HepG2 (cell line): ENCODE results near the gene MYOZ1. TPM values are rescaled to one million over a fixed set of nuclear protein-coding genes. Genes with fewer than 3 reads are reported as not detected.

Experiments used
- ETV5 ChIP-seq: IDR thresholded peaks from 2 replicates; pipeline ENCODE4 v1.6.1; 2018; ENCODE audit warnings: missing biosample characterization, missing genetic modification reagents, inconsistent platforms, borderline replicate concordance
- KMT2A ChIP-seq: sonication (generic); formaldehyde crosslinking; IDR thresholded peaks from 2 replicates; pipeline ENCODE4 v1.4.0; 2020; ENCODE audit warnings: missing genetic modification reagents
- MAZ ChIP-seq, 2 experiments: sonication (generic) in 1 of 2; formaldehyde crosslinking in 1 of 2; IDR thresholded peaks; 2 replicates each; pipeline versions ENCODE4 v1.5.0 to v1.6.1; 2012 to 2020; ENCODE audit warnings: low read depth in 2 of 2, mild to moderate bottlenecking in 2 of 2, borderline replicate concordance in 1 of 2, improper control_type of control experiment in 1 of 2, low read length in 1 of 2, missing genetic modification reagents in 1 of 2, moderate library complexity in 1 of 2
- ONECUT2 ChIP-seq: sonication (generic); formaldehyde crosslinking; IDR thresholded peaks from 2 replicates; pipeline ENCODE4 v1.4.0; 2020; ENCODE audit warnings: missing genetic modification reagents
- SALL1 ChIP-seq: sonication (generic); formaldehyde crosslinking; IDR thresholded peaks from 2 replicates; pipeline ENCODE4 v1.8.0; 2022; ENCODE audit warnings: mild to moderate bottlenecking, missing genetic modification reagents
- SOX6 ChIP-seq, 2 experiments: fragments of 450-650 bp in 1 of 2; sonication (generic) in 1 of 2; formaldehyde crosslinking in 1 of 2; IDR thresholded peaks; 2 replicates each; pipeline versions ENCODE4 v1.4.0 to v1.6.1; 2017 to 2020; ENCODE audit warnings: antibody characterized with exemption in 1 of 2, mild to moderate bottlenecking in 1 of 2, missing genetic modification reagents in 1 of 2
- SPEN ChIP-seq: sonication (generic); formaldehyde crosslinking; IDR thresholded peaks from 2 replicates; pipeline ENCODE4 v1.5.1; 2020; ENCODE audit warnings: low read depth, mild to moderate bottlenecking, missing genetic modification reagents
- THAP11 ChIP-seq: IDR thresholded peaks from 2 replicates; pipeline ENCODE4 v1.6.1; 2016; ENCODE audit warnings: missing biosample characterization, missing genetic modification reagents
- THRA ChIP-seq: sonication (generic); formaldehyde crosslinking; IDR thresholded peaks from 2 replicates; pipeline ENCODE4 v1.4.0; 2020; ENCODE audit warnings: missing genetic modification reagents, borderline replicate concordance
- ZFYVE20 ChIP-seq: sonication (generic); formaldehyde crosslinking; IDR thresholded peaks from 2 replicates; pipeline ENCODE4 v1.8.0; 2023; ENCODE audit warnings: low read depth, mild to moderate bottlenecking, moderate library complexity, missing genetic modification reagents, borderline replicate concordance
- ZMAT3 ChIP-seq: sonication (generic); formaldehyde crosslinking; conservative IDR thresholded peaks from 2 replicates; pipeline ENCODE4 v1.7.0; 2021; ENCODE audit warnings: missing genetic modification reagents
- ZNF552 ChIP-seq: sonication (generic); formaldehyde crosslinking; IDR thresholded peaks from 2 replicates; pipeline ENCODE4 v1.9.0; 2022; ENCODE audit warnings: missing genetic modification reagents, mild to moderate bottlenecking, borderline replicate concordance
- ZNF749 ChIP-seq: sonication (generic); formaldehyde crosslinking; IDR thresholded peaks from 2 replicates; pipeline ENCODE4 v1.8.0; 2022; ENCODE audit warnings: mild to moderate bottlenecking, missing genetic modification reagents, moderate library complexity, borderline replicate concordance
- ZNF879 ChIP-seq: sonication (generic); formaldehyde crosslinking; IDR thresholded peaks from 2 replicates; pipeline ENCODE4 v1.8.1; 2023; ENCODE audit warnings: missing genetic modification reagents
- ZSCAN21 ChIP-seq: sonication (generic); formaldehyde crosslinking; IDR thresholded peaks from 2 replicates; pipeline ENCODE4 v1.8.0; 2022; ENCODE audit warnings: mild to moderate bottlenecking, missing genetic modification reagents, moderate library complexity, borderline replicate concordance
- polyA plus RNA-seq, 8 experiments: library from polyadenylated mRNA; depleted of rRNA in 3 of 8; stranded (reverse) in 7 of 8; unstranded in 1 of 8; fragments of >200 nt; fragmentation: Illumina TruSeq in 4 of 8; extraction: Trizol in 4 of 8; gene quantifications; 2 replicates each; pipeline versions ENCODE4 v1.2.1 to v1.2.3, GENCODE V29; 2011 to 2016; ENCODE audit warnings: low read depth in 4 of 8, missing spikeins in 1 of 8, mixed read lengths in 1 of 8; ENCODE audit not compliant: insufficient read depth in 1 of 8
- total RNA-seq, 5 experiments: library from RNA; depleted of rRNA; stranded (reverse); fragments of >200 nt; fragmentation: Illumina TruSeq; extraction: Trizol; gene quantifications; 2 replicates each; pipeline ENCODE4 v1.2.3, GENCODE V29; 2016; ENCODE audit warnings: low read depth in 1 of 5
- TF ChIP-seq, protein P1 (sequence below): IDR thresholded peaks from 2 replicates; pipeline ENCODE4 v1.4.0; 2020; ENCODE audit warnings: mild to moderate bottlenecking, missing genetic modification reagents
- TF ChIP-seq, protein P2 (sequence below): sonication (generic); formaldehyde crosslinking; IDR thresholded peaks from 2 replicates; pipeline ENCODE4 v1.8.1; 2023; ENCODE audit warnings: mild to moderate bottlenecking, missing genetic modification reagents
- TF ChIP-seq, protein P3 (sequence below): sonication (generic); formaldehyde crosslinking; conservative IDR thresholded peaks from 2 replicates; pipeline ENCODE4 v1.8.0; 2022; ENCODE audit warnings: low read depth, missing genetic modification reagents
- TF ChIP-seq, protein P4 (sequence below): IDR thresholded peaks from 2 replicates; pipeline ENCODE4 v1.6.1; 2016; ENCODE audit warnings: mild to moderate bottlenecking

The MYOZ1 gene
- total and polyA plus RNA-seq, 2 of the 13 experiments (the other 11 are each of a cell fraction or from before 2014, with no cell fraction given) = not detected

DNA sequence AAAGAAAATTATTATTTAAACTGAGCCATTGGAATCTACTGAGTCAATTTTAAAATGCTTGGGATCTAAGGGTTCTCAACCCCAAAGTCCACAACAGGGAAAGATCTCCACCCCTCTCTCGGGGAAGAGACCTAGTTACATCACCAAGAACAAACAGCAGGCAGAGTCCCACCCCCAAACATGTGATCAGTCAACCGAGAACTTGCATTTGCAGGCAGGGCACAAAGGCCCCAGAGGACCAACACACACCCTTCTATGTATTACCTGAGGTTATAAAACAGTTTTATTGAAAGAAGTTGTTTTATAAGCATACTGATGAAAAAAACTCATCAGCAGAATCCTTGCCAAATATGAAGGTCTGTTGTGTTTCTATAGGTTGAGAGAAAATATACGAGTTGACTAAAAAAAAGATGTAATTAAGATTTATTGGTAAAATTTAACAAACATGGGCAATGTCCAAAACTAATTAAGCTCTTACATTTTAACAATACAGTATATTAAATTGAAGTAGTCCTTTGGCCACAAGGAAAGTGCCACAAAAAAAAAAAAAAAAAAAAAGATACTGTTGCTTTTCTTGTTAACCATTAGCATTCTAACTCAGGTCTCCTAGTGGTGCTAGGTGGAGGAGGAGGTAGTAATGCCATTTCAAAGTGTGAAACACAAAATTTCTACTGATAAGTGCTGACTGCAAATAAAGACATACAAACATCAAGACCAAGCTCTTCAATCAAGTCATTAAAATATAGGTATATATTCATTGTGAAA is 49.2 kb downstream of the MYOZ1 start (continued):
- TF ChIP-seq, protein P1, sequence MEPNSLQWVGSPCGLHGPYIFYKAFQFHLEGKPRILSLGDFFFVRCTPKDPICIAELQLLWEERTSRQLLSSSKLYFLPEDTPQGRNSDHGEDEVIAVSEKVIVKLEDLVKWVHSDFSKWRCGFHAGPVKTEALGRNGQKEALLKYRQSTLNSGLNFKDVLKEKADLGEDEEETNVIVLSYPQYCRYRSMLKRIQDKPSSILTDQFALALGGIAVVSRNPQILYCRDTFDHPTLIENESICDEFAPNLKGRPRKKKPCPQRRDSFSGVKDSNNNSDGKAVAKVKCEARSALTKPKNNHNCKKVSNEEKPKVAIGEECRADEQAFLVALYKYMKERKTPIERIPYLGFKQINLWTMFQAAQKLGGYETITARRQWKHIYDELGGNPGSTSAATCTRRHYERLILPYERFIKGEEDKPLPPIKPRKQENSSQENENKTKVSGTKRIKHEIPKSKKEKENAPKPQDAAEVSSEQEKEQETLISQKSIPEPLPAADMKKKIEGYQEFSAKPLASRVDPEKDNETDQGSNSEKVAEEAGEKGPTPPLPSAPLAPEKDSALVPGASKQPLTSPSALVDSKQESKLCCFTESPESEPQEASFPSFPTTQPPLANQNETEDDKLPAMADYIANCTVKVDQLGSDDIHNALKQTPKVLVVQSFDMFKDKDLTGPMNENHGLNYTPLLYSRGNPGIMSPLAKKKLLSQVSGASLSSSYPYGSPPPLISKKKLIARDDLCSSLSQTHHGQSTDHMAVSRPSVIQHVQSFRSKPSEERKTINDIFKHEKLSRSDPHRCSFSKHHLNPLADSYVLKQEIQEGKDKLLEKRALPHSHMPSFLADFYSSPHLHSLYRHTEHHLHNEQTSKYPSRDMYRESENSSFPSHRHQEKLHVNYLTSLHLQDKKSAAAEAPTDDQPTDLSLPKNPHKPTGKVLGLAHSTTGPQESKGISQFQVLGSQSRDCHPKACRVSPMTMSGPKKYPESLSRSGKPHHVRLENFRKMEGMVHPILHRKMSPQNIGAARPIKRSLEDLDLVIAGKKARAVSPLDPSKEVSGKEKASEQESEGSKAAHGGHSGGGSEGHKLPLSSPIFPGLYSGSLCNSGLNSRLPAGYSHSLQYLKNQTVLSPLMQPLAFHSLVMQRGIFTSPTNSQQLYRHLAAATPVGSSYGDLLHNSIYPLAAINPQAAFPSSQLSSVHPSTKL = peak; percentile 93
- TF ChIP-seq, protein P2, sequence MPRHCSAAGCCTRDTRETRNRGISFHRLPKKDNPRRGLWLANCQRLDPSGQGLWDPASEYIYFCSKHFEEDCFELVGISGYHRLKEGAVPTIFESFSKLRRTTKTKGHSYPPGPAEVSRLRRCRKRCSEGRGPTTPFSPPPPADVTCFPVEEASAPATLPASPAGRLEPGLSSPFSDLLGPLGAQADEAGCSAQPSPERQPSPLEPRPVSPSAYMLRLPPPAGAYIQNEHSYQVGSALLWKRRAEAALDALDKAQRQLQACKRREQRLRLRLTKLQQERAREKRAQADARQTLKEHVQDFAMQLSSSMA (CRISPR knock-in tag) = no peak
- TF ChIP-seq ZNF879 (no peak), THRA (peak; percentile 62; the same call in 1 of the 2 replicates), MAZ (IDR thresholded peaks at IDR 0.05; ENCODE audit: borderline replicate concordance, low read depth, low read length) (no peak), MAZ (CRISPR knock-in tag; IDR thresholded peaks at IDR 0.05; ENCODE audit: low read depth) (no peak), ZMAT3 (CRISPR knock-in tag) (no peak), SALL1 (CRISPR knock-in tag) (peak; percentile 79), ZNF749 (CRISPR knock-in tag) (no peak), ETV5 (CRISPR knock-in tag) (no peak; the same call in 1 of the 2 replicates), SPEN (CRISPR knock-in tag) (peak; percentile 64; the same call in 1 of the 2 replicates), ONECUT2 (CRISPR knock-in tag) (no peak), THAP11 (CRISPR knock-in tag) (peak; percentile 65), KMT2A (CRISPR knock-in tag) (no peak; the same call in 1 of the 2 replicates), ZSCAN21 (CRISPR knock-in tag) (no peak), ZNF552 (no peak), SOX6 (IDR thresholded peaks at IDR 0.05) (no peak), SOX6 (CRISPR knock-in tag; IDR thresholded peaks at IDR 0.05) (peak; percentile 87), ZFYVE20 (CRISPR knock-in tag) (no peak)
- TF ChIP-seq, protein P3, sequence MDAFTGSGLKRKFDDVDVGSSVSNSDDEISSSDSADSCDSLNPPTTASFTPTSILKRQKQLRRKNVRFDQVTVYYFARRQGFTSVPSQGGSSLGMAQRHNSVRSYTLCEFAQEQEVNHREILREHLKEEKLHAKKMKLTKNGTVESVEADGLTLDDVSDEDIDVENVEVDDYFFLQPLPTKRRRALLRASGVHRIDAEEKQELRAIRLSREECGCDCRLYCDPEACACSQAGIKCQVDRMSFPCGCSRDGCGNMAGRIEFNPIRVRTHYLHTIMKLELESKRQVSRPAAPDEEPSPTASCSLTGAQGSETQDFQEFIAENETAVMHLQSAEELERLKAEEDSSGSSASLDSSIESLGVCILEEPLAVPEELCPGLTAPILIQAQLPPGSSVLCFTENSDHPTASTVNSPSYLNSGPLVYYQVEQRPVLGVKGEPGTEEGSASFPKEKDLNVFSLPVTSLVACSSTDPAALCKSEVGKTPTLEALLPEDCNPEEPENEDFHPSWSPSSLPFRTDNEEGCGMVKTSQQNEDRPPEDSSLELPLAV (CRISPR knock-in tag) = no peak
- TF ChIP-seq, protein P4, sequence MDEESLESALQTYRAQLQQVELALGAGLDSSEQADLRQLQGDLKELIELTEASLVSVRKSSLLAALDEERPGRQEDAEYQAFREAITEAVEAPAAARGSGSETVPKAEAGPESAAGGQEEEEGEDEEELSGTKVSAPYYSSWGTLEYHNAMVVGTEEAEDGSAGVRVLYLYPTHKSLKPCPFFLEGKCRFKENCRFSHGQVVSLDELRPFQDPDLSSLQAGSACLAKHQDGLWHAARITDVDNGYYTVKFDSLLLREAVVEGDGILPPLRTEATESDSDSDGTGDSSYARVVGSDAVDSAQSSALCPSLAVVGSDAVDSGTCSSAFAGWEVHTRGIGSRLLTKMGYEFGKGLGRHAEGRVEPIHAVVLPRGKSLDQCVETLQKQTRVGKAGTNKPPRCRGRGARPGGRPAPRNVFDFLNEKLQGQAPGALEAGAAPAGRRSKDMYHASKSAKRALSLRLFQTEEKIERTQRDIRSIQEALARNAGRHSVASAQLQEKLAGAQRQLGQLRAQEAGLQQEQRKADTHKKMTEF (CRISPR knock-in tag) = peak; percentile 66
